ENCODE data around the gene GNAT2.
A peak's percentile ranks its signal among the peaks of the same experiment; 100 is the strongest.
"Not testable (repeated sequence)": the region's sequence is repeated elsewhere in the genome, so short reads cannot be mapped to it uniquely, and the experiment has no call there.

The GNAT2 gene

DNA sequence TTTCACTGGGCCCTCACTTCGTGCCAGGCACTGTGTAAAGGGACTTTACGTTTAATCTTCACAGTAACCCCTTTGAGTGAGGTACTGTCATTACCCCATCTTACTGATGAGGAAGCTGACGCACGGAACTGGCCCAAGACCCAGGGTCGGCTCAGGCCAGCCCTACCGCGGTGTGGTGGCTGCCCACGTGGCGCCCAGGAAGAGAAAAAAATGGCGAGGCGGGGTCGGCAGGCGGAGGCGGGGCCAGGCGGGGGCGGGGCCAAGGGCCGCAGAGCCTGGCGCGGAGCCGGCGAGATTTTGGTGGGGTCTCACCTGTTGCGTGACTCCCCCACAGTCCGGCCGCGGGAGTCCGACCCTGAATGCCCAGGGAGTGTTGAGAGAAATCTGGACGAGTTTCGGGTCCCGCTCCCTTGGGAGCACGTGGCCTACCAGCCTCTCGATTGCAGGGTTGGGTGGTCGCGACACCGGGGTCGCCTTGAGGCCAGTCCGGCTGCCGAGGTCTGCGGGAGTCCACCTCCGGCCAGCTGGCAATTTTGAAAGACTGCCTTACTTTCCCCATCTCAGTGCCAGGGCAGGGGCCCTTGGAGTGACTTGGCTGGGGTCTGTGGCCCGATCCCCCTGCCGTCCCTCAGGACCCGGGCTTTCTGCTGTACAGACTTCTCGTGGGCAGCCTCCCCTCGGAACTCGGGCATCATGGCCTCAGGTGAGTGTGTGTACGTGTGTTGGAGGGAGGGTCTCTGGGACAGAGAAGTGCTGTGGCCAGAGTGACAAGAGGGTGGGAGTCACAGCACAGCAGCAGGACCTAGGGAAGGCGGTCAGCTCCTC is at the start of gene GNAT2, which contains the start of gene AMPD2:
GNAT2 (minus strand) TSS at position 41 of the 825 bp plus-strand sequence. CDS start 6,746 bp downstream, outside the sequence.
AMPD2 (plus strand) TSS at position 262 of the 825 bp plus-strand sequence. CDS start 1,339 bp downstream, outside the sequence.
- no peak for DNase-seq (ENCODE audit: low read depth)

DNA sequence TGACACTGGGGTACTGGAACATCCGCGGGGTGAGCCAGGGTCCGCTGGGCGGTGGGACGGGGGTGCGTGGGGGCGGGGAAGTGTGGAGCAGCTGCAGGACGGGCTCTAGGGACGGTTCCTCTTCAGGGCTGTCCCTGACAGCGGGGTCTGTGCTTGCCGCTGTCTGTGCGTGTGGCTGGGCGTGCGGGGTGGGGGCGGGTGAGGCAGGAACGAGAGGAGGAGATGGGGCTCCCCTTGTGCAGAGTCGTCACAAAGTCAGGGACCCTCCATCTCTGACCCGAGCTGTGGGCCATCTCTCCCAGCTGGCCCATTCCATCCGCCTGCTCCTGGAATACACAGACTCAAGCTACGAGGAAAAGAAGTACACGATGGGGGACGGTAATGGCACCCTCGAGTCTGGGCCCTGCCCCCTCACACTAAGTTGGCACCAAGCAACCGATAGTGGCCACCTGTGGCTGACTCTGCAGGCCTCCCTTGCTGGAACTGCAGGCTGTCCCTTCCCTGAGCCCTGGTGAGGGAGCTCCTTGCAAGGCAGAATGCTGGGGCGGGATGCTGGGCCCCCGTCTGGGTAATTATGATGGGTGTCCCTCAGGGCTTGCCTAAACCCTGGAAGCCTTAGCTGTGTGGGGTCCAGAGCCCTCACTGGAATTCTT is 48.8 kb upstream of the GNAT2 start:
- DNase-seq (ENCODE audit: low read depth), result no peak

DNA sequence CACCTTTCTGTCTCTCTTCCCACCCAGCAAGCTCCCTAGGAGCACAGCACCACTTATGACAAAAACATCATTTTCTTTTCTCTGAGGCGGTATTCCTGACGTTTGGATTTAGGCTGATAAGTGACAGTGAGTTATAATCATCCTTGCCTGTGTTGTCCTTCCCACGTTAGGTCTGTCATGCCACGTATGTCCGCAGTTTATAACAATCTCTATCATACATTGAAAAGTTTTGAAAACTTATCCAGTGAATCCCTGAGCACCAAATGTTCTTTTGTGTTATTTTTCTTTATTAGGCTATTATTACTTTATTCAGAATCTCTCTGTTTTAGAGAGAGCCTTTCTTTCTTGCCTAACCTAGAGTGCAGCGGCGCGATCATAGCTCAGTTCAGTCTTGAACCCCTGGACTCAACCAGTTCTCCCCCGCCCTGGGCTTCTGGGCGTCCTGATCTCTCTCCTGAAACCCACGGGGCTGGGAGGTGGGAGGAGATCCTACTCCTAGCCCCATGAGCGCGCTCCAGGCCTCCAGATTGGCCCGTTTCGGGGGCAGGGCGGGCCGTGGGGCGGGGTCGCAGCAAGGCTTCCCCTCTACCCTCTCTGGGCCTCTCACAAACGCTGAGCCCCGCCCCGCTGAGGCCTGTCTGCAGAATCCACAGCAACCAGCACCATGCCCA is 48.2 kb upstream of the GNAT2 start, which contains the start of gene GSTM2:
GSTM2 (plus strand) TSS at position 606 of the 671 bp plus-strand sequence; CDS start at position 665, 59 bp downstream.
- DNase-seq (ENCODE audit: low read depth), result peak; percentile 38

DNA sequence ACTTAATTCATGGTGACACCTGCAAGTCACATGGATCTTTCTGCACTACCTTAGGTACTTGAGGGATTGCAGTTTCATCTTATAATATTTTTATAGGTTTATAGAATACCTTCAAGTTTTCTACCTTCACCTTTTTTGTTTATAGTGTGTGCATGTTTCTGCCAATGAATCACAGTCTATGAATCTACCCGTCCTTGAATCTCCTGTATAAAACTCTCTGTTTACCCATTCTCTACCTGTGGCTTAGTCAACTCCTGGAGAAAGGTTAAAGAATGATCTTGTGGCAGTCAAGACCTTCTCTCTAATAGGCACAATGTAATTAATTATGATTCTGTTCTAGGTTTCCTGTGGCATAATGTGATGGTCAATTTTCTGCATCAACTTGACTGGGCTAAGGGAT is 45.3 kb upstream of the GNAT2 start:
- DNase-seq (ENCODE audit: low read depth), result no peak

DNA sequence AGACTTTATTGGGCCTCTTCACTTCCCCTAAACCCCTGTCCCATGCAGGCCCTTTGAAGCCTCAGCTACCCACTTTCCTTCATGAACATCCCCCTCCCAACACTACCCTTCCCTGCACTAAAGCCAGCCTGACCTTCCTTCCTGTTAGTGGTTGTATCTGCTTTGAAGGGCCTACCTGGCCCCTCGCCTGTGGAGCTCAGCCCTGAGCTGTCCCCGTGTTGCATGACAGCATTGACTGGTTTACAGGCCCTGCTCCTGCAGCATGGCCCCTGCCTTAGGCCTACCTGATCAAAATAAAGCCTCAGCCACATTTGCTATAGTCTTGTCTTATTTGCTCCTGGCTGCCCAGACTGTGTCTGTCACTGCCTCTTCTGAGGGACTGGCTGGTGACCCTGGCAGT is 42.0 kb upstream of the GNAT2 start:
- no peak for DNase-seq (ENCODE audit: low read depth)

DNA sequence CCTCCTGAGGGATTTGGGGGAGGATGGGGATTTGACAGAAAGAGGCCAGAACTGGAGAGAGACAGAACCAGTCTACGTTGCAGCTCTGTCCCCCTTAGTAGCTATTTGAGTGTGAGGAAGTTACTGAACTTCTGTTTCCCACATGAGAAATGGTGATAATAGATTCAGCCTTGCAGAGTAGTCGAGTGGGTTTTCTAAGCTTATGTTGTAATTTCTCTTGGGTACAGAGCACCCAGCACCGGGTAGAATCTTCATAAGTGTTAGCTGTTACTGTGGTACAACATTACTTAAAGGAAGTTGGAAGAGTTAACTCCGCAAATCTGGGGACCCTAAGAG is 41.2 kb upstream of the GNAT2 start:
- not testable (repeated sequence) for DNase-seq (ENCODE audit: low read depth)

DNA sequence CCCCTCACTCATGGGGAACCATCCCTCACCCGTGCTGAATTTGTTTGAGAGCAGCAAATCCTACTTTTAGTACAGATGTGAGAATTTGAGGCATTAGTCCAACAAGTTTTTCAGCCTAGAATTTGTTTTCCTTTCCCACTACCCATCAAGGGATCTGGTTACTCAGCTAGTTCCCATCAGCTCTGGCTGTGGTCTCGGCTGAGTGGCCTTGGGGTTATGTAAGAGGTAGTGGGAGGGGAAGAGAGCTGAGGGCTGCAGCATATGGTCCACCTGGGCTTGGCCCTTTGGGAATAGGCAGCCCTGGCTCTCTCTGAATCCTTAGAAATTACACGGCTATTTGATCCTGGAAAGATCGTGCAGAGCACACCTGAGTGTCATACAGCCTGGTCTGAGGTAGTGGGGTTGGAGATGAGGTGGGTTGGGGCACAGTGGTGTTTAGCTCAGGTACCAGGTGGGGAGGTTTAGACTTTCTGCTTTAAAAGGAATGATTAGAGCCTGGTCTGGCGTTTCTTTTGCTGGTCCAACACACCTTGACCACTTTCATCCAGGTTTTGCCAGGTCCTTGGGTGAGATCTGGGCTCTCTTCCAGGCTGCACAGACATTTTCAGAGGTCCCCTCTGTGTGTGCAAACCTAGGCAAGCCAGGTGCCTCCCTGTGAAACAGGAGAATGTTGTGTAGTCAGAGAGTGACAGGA is 40.7 kb upstream of the GNAT2 start:
- DNase-seq (ENCODE audit: low read depth), result no peak

DNA sequence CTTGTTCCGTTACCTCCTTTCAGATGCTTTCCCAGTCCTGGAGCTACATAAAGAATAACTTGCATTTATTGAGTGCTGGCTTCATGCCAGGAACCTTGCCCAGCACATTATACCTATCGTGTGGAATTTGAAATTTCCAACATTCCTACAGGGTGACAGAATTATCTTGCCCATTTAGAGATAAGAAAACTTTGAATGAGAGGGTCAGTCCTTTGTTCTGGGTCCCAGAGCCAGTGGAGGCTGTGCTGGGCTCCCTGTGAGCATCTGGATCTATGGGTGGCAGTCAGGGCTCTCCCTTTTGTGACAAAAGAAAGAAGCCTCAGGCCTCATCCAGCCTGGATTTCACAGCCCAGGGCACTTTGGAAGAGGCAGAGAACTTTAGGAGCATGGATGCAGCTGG is 39.7 kb upstream of the GNAT2 start:
- no peak for DNase-seq (ENCODE audit: low read depth)

DNA sequence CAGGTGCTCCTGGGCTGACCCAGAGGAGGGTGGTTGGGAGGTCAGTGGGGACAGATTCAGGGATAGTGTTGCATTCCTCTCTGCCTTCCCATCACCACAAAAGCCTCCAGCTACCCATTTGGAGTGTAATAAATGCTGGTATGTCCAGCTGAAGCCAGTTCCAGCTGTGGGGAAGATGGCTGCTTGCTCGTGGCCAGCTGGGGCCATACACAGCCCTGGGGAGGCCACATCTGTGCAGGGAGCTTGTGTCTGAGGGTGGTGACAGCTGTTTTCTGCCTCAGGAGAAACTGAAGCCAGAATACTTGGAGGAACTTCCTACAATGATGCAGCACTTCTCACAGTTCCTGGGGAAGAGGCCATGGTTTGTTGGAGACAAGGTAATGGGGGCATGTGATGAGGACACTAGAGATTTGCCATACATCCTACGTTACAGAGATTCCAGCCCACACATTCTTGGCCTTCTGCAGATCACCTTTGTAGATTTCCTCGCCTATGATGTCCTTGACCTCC is 39.2 kb upstream of the GNAT2 start:
- no peak for DNase-seq (ENCODE audit: low read depth)

DNA sequence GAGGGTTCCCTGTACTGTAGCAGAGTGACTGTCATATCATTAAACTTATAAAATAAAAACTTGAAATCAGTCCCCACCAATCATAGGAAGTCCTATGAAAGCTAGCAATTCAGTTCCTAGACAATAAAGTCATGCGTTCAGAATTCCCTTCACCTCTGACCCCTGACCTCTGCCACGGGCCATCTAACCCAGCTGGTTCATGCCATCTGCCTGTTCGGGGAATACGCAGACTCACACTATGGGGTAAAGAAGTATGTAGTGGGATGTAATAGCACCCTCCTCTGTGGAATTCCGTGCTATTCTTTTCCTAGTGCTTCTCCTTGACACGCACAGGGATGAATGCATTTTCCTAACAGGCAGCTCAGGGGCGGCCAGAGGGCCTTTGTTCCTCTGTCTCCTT is 38.6 kb upstream of the GNAT2 start:
- no peak for DNase-seq (ENCODE audit: low read depth)

DNA sequence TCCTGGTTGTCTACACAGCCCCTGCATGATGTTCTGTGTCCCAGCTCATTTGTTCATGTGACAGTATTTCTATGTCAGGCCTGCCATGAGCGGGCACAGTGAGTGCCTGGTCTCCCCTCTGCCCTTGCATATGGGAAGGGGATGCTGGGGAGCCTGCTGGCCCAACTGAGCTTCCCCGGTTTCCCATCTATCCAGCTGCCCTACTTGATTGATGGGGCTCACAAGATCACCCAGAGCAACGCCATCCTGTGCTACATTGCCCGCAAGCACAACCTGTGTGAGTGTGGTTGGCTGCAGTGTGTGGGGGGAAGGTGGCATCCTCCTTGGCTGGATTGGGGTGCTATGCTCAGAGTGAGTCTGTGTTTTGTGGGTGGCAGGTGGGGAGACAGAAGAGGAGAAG is 38.0 kb upstream of the GNAT2 start:
- DNase-seq (ENCODE audit: low read depth), result no peak

DNA sequence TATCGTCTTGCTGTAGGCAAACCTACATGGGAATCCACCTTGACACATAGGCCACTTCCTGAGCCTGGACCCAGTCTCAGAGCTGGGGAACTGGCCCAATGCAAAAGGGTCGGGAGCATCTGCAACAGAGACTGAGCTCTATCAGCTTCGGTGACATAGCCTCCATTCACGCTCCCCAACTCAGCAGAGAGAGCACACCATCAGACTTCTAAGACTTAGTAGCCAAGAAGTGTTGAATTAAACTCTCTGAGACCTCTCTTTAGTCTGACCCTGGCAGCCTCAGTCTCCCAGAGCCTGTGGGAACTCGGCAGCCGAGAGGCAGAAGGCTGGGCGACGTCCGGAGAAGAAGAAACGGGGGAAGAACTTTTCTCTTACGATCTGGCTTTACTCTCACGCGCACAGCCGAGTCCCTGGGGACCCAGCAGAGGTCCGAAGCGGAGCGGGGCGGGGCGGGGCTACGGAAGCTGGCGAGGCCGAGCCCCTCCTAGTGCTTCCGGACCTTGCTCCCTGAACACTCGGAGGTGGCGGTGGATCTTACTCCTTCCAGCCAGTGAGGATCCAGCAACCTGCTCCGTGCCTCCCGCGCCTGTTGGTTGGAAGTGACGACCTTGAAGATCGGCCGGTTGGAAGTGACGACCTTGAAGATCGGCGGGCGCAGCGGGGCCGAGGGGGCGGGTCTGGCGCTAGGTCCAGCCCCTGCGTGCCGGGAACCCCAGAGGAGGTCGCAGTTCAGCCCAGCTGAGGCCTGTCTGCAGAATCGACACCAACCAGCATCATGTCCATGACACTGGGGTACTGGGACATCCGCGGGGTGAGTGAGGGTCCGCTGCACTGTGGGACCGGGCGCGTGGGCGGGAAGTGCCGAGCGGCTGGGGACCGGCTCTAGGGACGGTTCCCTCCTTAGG is 36.5 kb upstream of the GNAT2 start, which contains the start of gene GSTM4:
GSTM4 (plus strand) TSS at position 485 of the 905 bp plus-strand sequence; CDS start at position 776, 291 bp downstream.
- DNase-seq (ENCODE audit: low read depth), result no peak

DNA sequence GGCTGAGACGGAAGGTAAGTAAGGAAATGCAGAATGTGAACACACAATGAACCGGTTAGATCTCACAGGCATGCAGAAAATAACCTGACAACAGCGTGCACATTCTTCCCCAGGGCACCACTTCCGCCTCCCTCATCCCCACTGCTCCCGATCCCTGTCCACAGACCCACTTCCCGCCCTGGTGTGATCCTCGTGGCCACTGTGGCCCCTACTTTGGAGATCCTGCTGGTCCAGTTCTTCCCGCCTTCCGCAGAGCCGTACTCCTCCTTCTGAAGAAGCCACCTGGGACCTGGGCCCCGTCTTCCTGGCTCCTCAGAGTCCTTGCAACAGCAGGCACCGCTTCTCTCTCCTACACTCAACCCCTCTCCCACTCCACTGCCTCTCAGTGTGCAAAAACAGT is 35.1 kb upstream of the GNAT2 start:
- no peak for DNase-seq (ENCODE audit: low read depth)

DNA sequence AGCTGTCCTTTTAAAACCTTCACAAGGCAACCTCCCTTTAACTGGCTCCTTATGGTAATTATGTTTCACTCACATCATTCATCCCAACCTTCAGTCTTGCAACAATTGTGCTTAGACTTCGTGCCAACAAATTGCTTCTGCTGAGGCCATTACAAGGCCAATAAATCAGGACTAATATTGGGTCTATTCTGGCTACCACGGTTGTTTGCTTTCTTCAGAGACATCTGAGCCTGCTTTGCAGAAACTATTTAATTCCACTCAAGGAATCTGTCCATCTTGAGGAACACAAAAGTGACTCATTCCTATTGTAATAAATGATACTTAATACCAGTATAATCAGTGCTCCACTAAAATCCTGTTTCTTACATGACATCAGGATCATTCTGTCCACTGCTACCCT is 33.9 kb upstream of the GNAT2 start:
- no peak for DNase-seq (ENCODE audit: low read depth)

DNA sequence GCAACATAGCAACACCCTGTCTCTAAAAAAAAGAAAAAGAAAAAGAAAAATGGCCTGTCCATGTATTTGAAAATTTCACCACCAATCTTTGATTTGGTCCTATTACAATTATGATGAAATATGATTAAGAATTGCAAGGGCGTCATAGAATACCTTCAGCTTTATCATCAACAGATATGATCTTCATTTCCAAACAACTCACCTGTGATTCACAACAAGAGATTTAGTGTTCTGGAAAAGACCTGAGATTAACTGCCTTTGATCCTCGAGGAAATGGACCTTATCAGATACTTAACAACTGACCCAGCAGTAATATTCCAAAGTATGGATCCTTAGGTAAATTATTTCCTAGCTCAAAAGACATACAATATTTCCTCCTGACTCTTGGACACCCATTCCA is 33.0 kb upstream of the GNAT2 start:
- no peak for DNase-seq (ENCODE audit: low read depth)

DNA sequence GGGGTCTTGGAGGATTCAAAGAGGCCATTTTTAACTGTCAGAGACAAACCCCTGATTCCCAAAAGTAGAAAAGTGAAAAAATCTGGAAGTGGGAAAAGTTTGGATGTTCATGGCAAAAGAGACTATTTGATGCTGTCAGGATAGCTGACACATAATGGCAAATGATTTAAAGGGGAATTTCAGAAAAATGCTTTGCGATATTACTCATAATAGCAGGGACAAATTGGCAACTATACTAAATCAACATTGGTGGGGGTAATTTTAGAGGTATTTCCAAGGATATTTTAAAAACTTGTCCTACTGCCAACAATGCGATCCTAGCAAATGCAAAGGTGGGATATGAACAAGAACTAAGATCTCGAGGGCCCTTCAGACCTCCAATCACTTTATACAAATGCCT is 31.2 kb upstream of the GNAT2 start:
- DNase-seq (ENCODE audit: low read depth), result no peak

DNA sequence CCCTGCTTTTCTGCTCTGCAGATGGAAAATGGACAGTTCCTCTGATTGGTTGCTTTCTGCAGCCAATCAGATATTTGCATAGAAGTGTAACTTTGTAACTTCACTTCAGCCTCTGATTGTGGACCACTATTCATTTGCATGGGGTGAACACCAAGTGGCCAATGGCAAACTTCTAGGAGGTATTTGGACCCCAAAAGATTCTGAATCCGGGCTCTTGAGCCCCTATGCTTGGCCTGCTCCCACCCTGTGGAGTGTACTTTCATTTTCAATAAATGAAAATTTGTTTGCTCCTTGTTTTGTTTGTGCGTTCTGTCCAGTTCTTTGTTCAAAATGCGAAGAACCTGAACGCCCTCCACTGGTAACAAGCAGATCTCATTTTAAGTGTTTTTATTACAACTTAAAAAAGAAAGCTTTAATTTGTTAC is 30.1 kb upstream of the GNAT2 start:
- no peak for DNase-seq (ENCODE audit: low read depth)

DNA sequence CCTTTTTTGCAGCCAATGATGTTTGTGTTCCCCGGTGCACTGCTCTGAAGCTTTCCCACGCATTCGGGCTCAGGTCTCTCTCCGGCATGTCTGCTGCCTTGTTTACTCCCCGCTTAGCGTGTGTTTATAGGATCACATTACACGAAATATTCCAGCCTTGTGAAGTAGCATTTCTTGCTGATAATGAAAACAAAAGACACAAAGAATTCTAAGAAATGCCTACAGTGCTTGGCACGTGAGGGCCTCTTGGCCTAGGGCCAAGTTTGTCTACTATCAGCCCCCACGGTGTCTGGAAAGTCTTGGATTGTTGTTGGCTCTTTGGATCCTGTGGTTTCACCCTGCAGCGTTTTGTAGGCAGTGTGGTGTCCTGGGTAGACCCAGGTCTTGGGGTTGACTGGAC is 25.3 kb upstream of the GNAT2 start:
- no peak for DNase-seq (ENCODE audit: low read depth)

DNA sequence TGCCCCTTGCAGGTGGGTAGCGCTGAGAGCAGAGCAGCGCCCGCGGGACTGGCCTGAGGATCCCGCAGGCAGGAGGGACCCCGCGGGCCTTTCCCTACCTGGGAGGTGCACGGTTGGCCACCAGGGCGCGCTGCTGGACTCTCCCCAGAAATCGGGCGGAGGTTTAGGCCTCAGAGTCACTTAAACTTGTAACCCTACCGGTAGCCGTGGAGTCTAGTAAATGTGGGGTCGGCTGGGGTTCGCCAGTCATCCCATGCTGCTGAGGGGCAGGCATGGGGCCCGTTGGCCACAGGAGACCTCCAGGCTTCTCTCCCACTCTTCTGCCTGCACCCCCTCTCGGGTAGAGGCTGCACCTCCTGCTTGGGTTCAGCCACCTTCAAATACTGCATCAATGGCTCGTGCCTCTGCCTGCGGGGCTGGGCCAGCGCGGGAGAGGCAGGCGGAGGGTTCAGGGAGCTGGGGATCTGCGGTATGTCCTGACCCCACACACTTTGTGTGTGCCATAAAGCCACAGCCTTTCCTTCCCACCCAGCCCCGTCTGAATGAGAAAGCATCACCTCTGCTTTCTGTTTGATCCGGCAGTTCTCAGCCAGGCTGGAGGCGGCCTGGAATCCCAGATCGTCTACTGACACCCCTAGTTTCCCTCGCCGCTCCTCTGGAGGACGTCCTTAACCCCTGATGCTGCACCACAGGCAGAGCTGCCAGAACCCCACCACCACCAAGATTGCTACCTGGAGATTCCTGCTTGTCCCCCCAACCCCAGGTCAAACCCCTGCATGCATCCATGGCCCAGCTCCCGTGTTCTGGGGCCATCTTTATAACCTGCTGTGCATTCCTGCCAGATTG is 24.2 kb upstream of the GNAT2 start:
- DNase-seq (ENCODE audit: low read depth), result no peak

DNA sequence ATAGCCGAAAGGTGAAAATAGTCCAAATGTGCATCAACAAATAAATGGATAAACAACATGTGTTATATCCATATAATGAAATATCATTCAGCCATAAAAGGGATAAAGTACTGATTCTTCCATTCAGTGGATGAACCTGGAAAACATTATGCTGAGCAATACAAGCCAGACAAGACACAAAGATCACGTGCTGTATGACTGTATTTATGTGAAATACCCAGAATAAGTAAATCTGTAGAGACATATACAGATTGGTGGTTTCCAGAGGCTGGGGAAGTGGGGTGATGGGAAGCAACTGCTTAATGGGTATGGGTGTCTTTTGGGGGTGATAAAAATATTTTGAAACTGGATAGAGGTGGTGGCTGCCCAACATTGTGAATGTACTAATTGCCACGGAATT is 23.2 kb upstream of the GNAT2 start:
- no peak for DNase-seq (ENCODE audit: low read depth)
